Raji (cell line): ENCODE measurements around the gene SH3D19.

Experiments
- POLR2A ChIP-seq: IDR thresholded peaks from 2 replicates; pipeline ENCODE4 v1.6.1; 2011; ENCODE audit warnings: low read depth, low read length, control low read depth; ENCODE audit not compliant: insufficient read depth

Gene SH3D19

GRCh38 chr4:151302432-151302831 lies 23.0 kb downstream of the SH3D19 start:
- no peak for TF ChIP-seq POLR2A

DNA sequence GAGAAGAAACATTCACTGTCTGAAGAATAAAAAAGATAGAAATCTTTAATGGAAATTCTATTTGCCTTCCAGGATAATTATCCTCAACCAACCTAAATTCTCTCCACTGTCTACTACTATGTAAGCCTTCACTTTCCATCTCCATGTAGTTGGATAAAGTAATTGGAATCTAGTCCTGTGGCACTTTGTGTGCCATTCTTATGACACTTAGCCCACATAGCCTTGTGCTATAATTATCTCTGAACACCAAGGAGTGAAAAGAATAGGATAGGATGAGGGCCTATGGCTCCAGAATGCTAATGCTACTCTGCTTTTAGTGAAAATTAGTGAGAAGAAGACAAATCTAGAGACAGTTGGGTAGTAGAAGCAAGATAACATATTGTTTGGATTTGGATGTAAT lies 28.2 kb downstream of the SH3D19 start:
- no peak for TF ChIP-seq POLR2A

- no peak for TF ChIP-seq POLR2A
Observed at GRCh38 chr4:151296227-151296626, 29.2 kb downstream of the SH3D19 start.

- no peak for TF ChIP-seq POLR2A
Observed at GRCh38 chr4:151294833-151295496, 30.4 kb downstream of the SH3D19 start.

DNA sequence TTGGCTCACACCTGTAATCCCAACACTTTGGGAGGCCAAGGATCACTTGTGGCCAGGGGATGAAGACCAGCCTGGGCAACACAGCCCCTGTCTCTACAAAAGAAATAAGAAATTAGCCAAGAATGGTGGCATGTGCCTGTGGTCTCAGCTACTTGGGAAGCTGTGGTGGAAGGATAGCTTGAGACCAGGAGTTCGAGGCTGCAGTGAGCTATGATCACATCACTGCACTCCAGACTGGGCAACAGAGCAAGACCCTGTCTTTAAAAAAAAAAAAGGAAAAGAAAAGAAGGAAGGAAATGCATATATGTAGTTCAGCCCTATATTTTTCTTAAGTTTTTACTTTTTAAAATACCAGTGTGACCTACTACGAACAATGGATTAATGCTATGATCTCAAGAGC lies 33.4 kb downstream of the SH3D19 start:
- no peak for TF ChIP-seq POLR2A

DNA sequence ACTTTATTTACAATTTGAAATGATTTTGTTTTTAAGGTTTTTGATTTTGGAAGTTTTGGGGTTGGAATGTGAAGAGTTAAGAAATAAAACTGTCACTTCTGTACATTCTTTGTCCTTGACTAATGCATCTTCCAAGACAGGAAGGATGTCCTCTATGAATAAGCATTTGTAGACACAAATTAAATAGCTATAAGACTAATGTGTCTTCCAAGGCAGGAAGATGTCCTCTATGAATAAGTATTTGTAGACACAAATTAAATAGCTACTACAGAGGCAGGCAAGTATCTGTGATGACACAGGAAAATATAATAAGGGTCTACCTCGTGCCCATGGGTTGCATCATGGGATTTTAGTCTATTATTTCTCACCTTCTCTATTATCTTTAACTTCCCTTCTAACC lies 33.9 kb downstream of the SH3D19 start:
- no peak for TF ChIP-seq POLR2A

- no peak for TF ChIP-seq POLR2A
Observed at GRCh38 chr4:151287409-151287808, 38.0 kb downstream of the SH3D19 start.

DNA sequence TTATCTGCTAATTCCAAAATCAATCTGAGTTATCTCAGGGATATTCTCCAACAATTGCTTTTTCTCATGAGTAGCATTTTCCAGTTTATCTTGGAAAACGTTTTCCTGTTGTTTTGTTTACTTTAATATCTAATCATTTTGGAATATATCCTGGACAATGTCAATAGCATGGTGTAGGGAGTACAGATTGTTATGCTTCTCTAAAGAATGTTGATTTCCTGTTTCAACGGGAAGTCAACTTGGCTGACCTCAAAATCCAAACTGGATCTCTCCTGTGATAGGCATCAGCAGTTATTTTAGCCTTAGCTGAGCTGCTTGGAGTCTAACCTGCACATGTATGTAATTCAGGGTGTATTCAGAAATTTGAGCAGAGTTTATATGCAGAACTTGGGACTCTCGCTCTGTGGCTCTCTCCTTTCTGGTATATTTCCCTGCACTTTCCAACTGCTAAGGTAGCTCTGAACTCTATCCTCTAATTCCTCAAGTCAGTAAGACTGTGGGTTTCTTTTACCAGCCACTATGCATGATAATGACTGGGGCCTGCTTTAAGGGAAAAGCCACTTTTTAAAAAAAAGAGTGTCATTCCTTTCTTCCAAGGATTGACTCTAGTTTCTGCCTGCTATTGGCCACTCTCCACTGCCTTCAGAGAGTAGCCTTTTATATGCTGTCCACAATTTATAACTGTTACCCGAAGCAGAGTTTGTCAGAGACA lies 40.7 kb downstream of the SH3D19 start:
- TF ChIP-seq POLR2A = no peak

- TF ChIP-seq POLR2A = no peak
Observed at GRCh38 chr4:151276787-151277562, 48.4 kb downstream of the SH3D19 start, which contains the start of gene PRSS48. TSS of gene PRSS48 (plus strand) at chr4:151277161. CDS start at chr4:151277173, 12 bp downstream.

GRCh38 chr4:151267822-151268535 lies 57.4 kb downstream of the SH3D19 start:
- no peak for TF ChIP-seq POLR2A

DNA sequence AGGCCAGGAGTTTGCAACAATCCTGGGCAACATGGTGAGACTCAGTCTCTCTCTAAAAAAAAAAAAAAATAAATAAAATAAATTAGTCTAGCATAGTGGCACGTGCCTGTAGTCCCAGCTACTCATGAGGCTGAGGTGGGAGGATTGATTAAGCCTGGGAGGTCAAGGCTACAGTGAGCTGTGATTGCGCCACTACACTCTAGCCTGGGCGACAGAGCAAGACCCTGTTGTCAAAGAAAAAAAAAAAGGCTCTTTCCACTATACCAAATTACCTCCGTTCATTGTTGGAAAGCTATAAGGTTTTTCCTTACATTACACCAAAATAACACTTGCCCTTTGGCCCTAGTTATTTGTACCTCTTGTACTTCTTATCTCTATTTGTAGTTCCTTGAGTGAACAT lies 58.3 kb downstream of the SH3D19 start:
- TF ChIP-seq POLR2A = no peak

- TF ChIP-seq POLR2A = no peak
Observed at GRCh38 chr4:151266497-151266896, 58.9 kb downstream of the SH3D19 start.

DNA sequence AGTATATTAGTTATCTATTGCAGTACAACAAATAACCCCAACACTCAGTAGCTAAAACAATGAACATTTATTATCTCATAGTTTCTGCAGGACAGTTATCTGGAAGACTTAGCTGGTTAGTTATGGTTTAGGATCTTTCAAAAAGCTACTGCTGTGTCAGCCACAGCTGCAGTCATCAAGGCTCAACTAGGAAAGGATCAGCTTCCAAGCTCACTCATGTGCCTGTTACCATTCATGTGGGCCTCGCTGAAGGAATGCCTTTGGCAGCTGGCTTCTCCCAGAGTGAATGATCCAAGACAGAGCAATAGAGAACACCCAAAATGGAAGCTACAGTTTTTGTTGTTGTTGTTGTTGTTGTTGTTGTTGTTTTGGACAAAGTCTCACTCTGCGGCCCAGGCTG lies 62.0 kb downstream of the SH3D19 start:
- TF ChIP-seq POLR2A = no peak

GRCh38 chr4:151260526-151260925 lies 64.9 kb downstream of the SH3D19 start:
- TF ChIP-seq POLR2A = no peak

DNA sequence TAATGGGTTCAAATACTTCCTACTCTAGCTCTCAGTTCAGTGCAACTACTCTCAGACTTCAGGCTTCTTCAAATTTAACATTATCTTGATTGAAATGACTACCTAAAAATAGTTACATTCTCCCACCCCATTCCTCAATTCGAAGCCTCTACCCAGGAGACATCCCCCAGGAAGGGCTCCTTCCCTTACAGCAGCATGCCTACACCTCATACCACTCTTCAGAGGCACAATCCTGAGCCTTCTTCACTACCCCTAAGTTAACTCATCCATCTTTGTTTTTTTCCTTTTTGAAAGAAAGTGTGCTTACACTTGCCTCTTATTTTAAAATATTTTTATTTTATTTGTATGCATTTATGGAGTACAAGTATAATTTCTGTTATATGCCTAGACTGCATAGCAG lies 65.7 kb downstream of the SH3D19 start:
- no peak for TF ChIP-seq POLR2A
